Measurements from ENCODE around the gene IREB2. TPM values are rescaled to one million over a fixed set of nuclear protein-coding genes. Genes with fewer than 3 reads are reported as not detected.

IREB2 gene
- total and polyA plus RNA-seq, 2 donors (not counting 3 experiments of a cell fraction or from before 2014, with no cell fraction given): 12.7 to 51.4 TPM

- TSS peak; percentile 35 for BruUV-seq (replicated peaks)
- Histone ChIP-seq H3K9ac (replicated peaks; ENCODE audit: extremely low read depth, insufficient read depth, low read length) (peak overlapping the region; percentile 98), H3K9me3 (replicated peaks; ENCODE audit: control insufficient read depth, insufficient read depth, low read length) (no peaks in the 10 kb centered on the region), H3K4me1 (ENCODE audit: control insufficient read depth, extremely low read depth, insufficient read depth, low read length) (peaks cover 13% of the 10 kb centered on the region), H3K4me3 (replicated peaks in 1 of 3; ENCODE audit: insufficient read depth in 1 of 3, low read depth in 1 of 3, low read length in 3 of 3) (peak overlapping the region; percentile 67 to 96 (median 88)), H2AFZ (ENCODE audit: low read depth, low read length) (peak overlapping the region; percentile 92), H3K27me3 (ENCODE audit: control insufficient read depth in 2 of 2, insufficient read depth in 2 of 2, low read length in 2 of 2) (no peaks in the 10 kb centered on the region), H3K36me3 (ENCODE audit: control insufficient read depth in 2 of 2, extremely low read depth in 1 of 2, insufficient read depth in 2 of 2, low read length in 2 of 2) (peaks cover 4 to 12% of the 10 kb centered on the region in 2 experiments), H3K27ac (ENCODE audit: insufficient read depth, low read depth, low read length) (peak overlapping the region; percentile 92), H4K20me1 (replicated peaks; ENCODE audit: control insufficient read depth, extremely low read depth, insufficient read depth, low read length) (no peaks in the 10 kb centered on the region), H3K79me2 (ENCODE audit: control insufficient read depth, insufficient read depth, low read length) (peaks cover 25% of the 10 kb centered on the region), H3K4me2 (ENCODE audit: insufficient read depth, low read length) (peak overlapping the region; percentile 87), H3K9me1 (replicated peaks; ENCODE audit: control insufficient read depth, extremely low read depth, insufficient read depth, low read length) (no peaks in the 10 kb centered on the region)
- DNase-seq (ENCODE audit: low read depth, low spot score) (no peak), FAIRE-seq (no peak)
- TF ChIP-seq EZH2 (IDR thresholded peaks at IDR 0.05; ENCODE audit: borderline replicate concordance, low read depth, low read length, severe bottlenecking): no peak
- TF ChIP-seq POLR2AphosphoS5 (IDR thresholded peaks at IDR 0.05; ENCODE audit: insufficient read depth, low read depth, low read length): no peak
- peak; percentile 50 for TF ChIP-seq GATA2 (IDR thresholded peaks at IDR 0.05; ENCODE audit: insufficient read depth, insufficient read length, low read depth, low read length)
- no peak for TF ChIP-seq CTCF (IDR thresholded peaks at IDR 0.05; ENCODE audit: extremely low read depth in 1 of 2, insufficient read depth in 1 of 2, low read depth in 1 of 2, low read length in 2 of 2)
- no peak for TF ChIP-seq MYC (IDR thresholded peaks at IDR 0.05; ENCODE audit: low read depth, low read length)
- TF ChIP-seq FOS (IDR thresholded peaks at IDR 0.05; ENCODE audit: borderline replicate concordance, insufficient read depth, low read length): no peak
- ChIA-PET CTCF (interaction anchor here (0.9 to 2.2 kb wide), 6 partner anchors 9 to 433 kb away, joined by 3 to 27 read pairs (median 4); partner anchors contain the start of gene CHRNA5), POLR2A (interaction anchor here (1.5 kb wide), 1 partner anchor 27 kb away, joined by 4 read pairs; no protein-coding TSS in a partner anchor)
- intact Hi-C loops (cut with micrococcal nuclease): loop anchor here (1.0 kb wide), 3 partner anchors 24 to 103 kb away; partner anchors contain the start of genes CHRNA5, HYKK and IREB2
- dilution Hi-C loops (cut with MboI; ENCODE audit: extremely low pct_ligation_motif_present, low sequenced_read_pairs): no loop called here
Measured at GRCh38 chr15:78540871-78541743, 103.1 kb downstream of the IREB2 start.

Data from endothelial cell of umbilical vein (primary cell).